IMR-90 (cell line): ENCODE measurements around the gene HYCC1. TPM values are rescaled to one million over a fixed set of nuclear protein-coding genes. Genes with fewer than 3 reads are reported as not detected.
A peak's percentile ranks its signal among the peaks of the same experiment; 100 is the strongest.

Experiments
- ATAC-seq: fragments of 200-7000 bp; cut with Tn5 transposase; 2 replicates; pipeline ENCODE4 v1.9.1; 2020; ENCODE audit warnings: low read depth, mild to moderate bottlenecking, moderate library complexity
- BruUV-seq: library from RNA; stranded (reverse); fragments of 400-500 nt; replicated peaks from 2 replicates; lab custom pipeline; 2021; lab: Mats Ljungman, UMichigan
- CTCF ChIA-PET: fragments of 300-600 bp; formaldehyde crosslinking; extraction: SDS; loops from one replicate; lab custom pipeline; 2021; ENCODE audit warnings: antibody characterized with exemption; lab: Yijun Ruan, JAX
- POLR2A ChIA-PET: fragments of 300-600 bp; sonication (Branson Sonifier 250); formaldehyde crosslinking; loops from one replicate; lab custom pipeline; 2022; ENCODE audit warnings: antibody characterized with exemption; ENCODE audit not compliant: unreplicated experiment; lab: Charles Lee
- DNase-seq: peaks from one replicate; pipeline ENCODE4 v3.0.0; 2013
- H2AFZ ChIP-seq: replicated peaks from 2 replicates; pipeline ENCODE3; 2013; ENCODE audit warnings: low read length, mild to moderate bottlenecking; ENCODE audit not compliant: poor library complexity
- H2AK5ac ChIP-seq: 2 replicates; pipeline ENCODE4 v1.6.1; 2013; ENCODE audit warnings: low read depth, low read length, inconsistent platforms
- H2AK9ac ChIP-seq: replicated peaks from 2 replicates; pipeline ENCODE3; 2013; ENCODE audit warnings: mild to moderate bottlenecking, low read depth, low read length, moderate library complexity; ENCODE audit not compliant: poor library complexity
- H2BK120ac ChIP-seq: 2 replicates; pipeline ENCODE4 v1.6.1; 2013; ENCODE audit warnings: low read depth, low read length, inconsistent platforms
- H2BK15ac ChIP-seq: 3 replicates; pipeline ENCODE4 v1.6.1; 2013; ENCODE audit warnings: low read depth, low read length, inconsistent platforms
- H2BK20ac ChIP-seq: 2 replicates; pipeline ENCODE4 v1.6.1; 2013; ENCODE audit warnings: low read depth, mild to moderate bottlenecking, inconsistent platforms, low read length, moderate library complexity
- H2BK5ac ChIP-seq: 2 replicates; pipeline ENCODE4 v1.6.1; 2013; ENCODE audit warnings: mild to moderate bottlenecking, low read depth, low read length, inconsistent platforms; ENCODE audit not compliant: poor library complexity, severe bottlenecking
- H3K14ac ChIP-seq: replicated peaks from 2 replicates; pipeline ENCODE4 v1.6.1; 2013; ENCODE audit warnings: low read depth, low read length, inconsistent platforms
- H3K18ac ChIP-seq: 2 replicates; pipeline ENCODE4 v1.6.1; 2013; ENCODE audit warnings: low read depth, low read length, control low read depth
- H3K23ac ChIP-seq: 2 replicates; pipeline ENCODE4 v1.6.1; 2013; ENCODE audit warnings: low read depth, low read length, inconsistent platforms
- H3K27ac ChIP-seq: 2 replicates; pipeline ENCODE4 v1.5.1; 2013; ENCODE audit warnings: mild to moderate bottlenecking, control low read depth, low read length; ENCODE audit not compliant: insufficient read depth
- H3K27me3 ChIP-seq: 2 replicates; pipeline ENCODE4 v1.6.1; 2013; ENCODE audit warnings: low read length; ENCODE audit not compliant: control insufficient read depth, insufficient read depth
- H3K36me3 ChIP-seq: 2 replicates; pipeline ENCODE4 v1.6.1; 2013; ENCODE audit warnings: low read length, mixed read lengths; ENCODE audit not compliant: control insufficient read depth, insufficient read depth
- H3K4ac ChIP-seq: 2 replicates; pipeline ENCODE4 v1.6.1; 2013; ENCODE audit warnings: low read depth, low read length, inconsistent platforms
- H3K4me1 ChIP-seq: 2 replicates; pipeline ENCODE4 v1.6.1; 2013; ENCODE audit warnings: low read length, mixed read lengths; ENCODE audit not compliant: control insufficient read depth, insufficient read depth
- H3K4me2 ChIP-seq: 2 replicates; pipeline ENCODE4 v1.6.1; 2013; ENCODE audit warnings: low read depth, mild to moderate bottlenecking, control low read depth, low read length, moderate library complexity
- H3K4me3 ChIP-seq: 2 replicates; pipeline ENCODE4 v1.5.1; 2013; ENCODE audit warnings: low read depth, mild to moderate bottlenecking, control low read depth, low read length, moderate library complexity; ENCODE audit not compliant: insufficient read depth
- H3K56ac ChIP-seq: 2 replicates; pipeline ENCODE4 v1.6.1; 2013; ENCODE audit warnings: low read length, inconsistent platforms; ENCODE audit not compliant: insufficient read depth; ENCODE audit errors: extremely low read depth
- H3K79me1 ChIP-seq, 2 experiments: 2 replicates each; pipeline ENCODE4 v1.6.1; 2013; ENCODE audit warnings: low read length in 2 of 2, inconsistent platforms in 1 of 2, low read depth in 1 of 2
- H3K9ac ChIP-seq: 2 replicates; pipeline ENCODE4 v1.6.1; 2013; ENCODE audit warnings: low read depth, low read length, control low read depth
- H3K9me1 ChIP-seq: 2 replicates; pipeline ENCODE4 v1.6.1; 2013; ENCODE audit warnings: low read length, inconsistent platforms; ENCODE audit not compliant: insufficient read depth
- H3K9me3 ChIP-seq: 2 replicates; pipeline ENCODE4 v1.6.1; 2013; ENCODE audit warnings: low read length; ENCODE audit not compliant: control insufficient read depth, insufficient read depth
- H4K20me1 ChIP-seq: 2 replicates; pipeline ENCODE4 v1.6.1; 2013; ENCODE audit warnings: low read length, inconsistent platforms; ENCODE audit not compliant: insufficient read depth
- H4K5ac ChIP-seq: 2 replicates; pipeline ENCODE4 v1.6.1; 2013; ENCODE audit warnings: mild to moderate bottlenecking, low read depth, low read length, control low read depth
- H4K8ac ChIP-seq, 2 experiments: 2 replicates each; pipeline ENCODE4 v1.6.1; 2013; ENCODE audit warnings: low read depth in 2 of 2, low read length in 2 of 2, control low read depth in 1 of 2, inconsistent platforms in 1 of 2
- H4K91ac ChIP-seq: 2 replicates; pipeline ENCODE4 v1.6.1; 2013; ENCODE audit warnings: low read depth, low read length, inconsistent platforms; ENCODE audit not compliant: insufficient read depth
- BHLHE40 ChIP-seq: fragments of 150-350 bp; IDR thresholded peaks from 2 replicates; pipeline ENCODE4 v1.6.1; 2016; ENCODE audit warnings: mild to moderate bottlenecking, low read depth, low read length
- CEBPB ChIP-seq: IDR thresholded peaks from 2 replicates; pipeline ENCODE4 v1.6.1; 2012; ENCODE audit warnings: low read depth, low read length, improper control_type of control experiment
- CHD1 ChIP-seq: IDR thresholded peaks from 2 replicates; pipeline ENCODE4 v1.6.1; 2012; ENCODE audit warnings: low read depth, low read length, improper control_type of control experiment
- CTCF ChIP-seq: conservative IDR thresholded peaks from 2 replicates; pipeline ENCODE4 v1.5.1; 2012; ENCODE audit warnings: mild to moderate bottlenecking, low read depth, low read length, improper control_type of control experiment
- ELK1 ChIP-seq: fragments of 150-350 bp; IDR thresholded peaks from 2 replicates; pipeline ENCODE4 v1.6.1; 2016; ENCODE audit warnings: low read depth, mild to moderate bottlenecking, low read length, moderate library complexity, borderline replicate concordance
- FOS ChIP-seq: fragments of 150-350 bp; IDR thresholded peaks from 2 replicates; pipeline ENCODE4 v1.6.1; 2016; ENCODE audit warnings: low read depth, low read length
- MAFK ChIP-seq: IDR thresholded peaks from 2 replicates; pipeline ENCODE4 v1.6.1; 2012; ENCODE audit warnings: low read depth, low read length, improper control_type of control experiment
- MAZ ChIP-seq: IDR thresholded peaks from 2 replicates; pipeline ENCODE4 v1.6.1; 2012; ENCODE audit warnings: low read depth, mild to moderate bottlenecking, low read length, improper control_type of control experiment, moderate library complexity, borderline replicate concordance
- MXI1 ChIP-seq: IDR thresholded peaks from 2 replicates; pipeline ENCODE4 v1.6.1; 2012; ENCODE audit warnings: low read depth, mild to moderate bottlenecking, low read length, moderate library complexity, borderline replicate concordance
- POLR2A ChIP-seq: IDR thresholded peaks from 2 replicates; pipeline ENCODE4 v1.6.1; 2012; ENCODE audit warnings: mild to moderate bottlenecking, low read depth, low read length
- RAD21 ChIP-seq: IDR thresholded peaks from 2 replicates; pipeline ENCODE4 v1.6.1; 2012; ENCODE audit warnings: low read length, improper control_type of control experiment
- RFX5 ChIP-seq: IDR thresholded peaks from 2 replicates; pipeline ENCODE4 v1.8.0; 2012; ENCODE audit warnings: low read depth, mild to moderate bottlenecking, low read length, moderate library complexity
- SMC3 ChIP-seq: fragments of 150-350 bp; IDR thresholded peaks from 2 replicates; pipeline ENCODE4 v1.6.1; 2016; ENCODE audit warnings: low read depth, mild to moderate bottlenecking, antibody characterized with exemption, low read length, moderate library complexity
- USF2 ChIP-seq: fragments of 150-350 bp; IDR thresholded peaks from 2 replicates; pipeline ENCODE4 v1.6.1; 2017; ENCODE audit warnings: mild to moderate bottlenecking, antibody characterized with exemption, low read length, low read depth
- whole genome bisulfite sequencing, 2 experiments: methylation state at CpG; one replicate each; pipeline versions ENCODE4 v1.1.5 to v1.1.7; 2013; ENCODE audit warnings: missing lambda C conversion rate in 2 of 2; ENCODE audit not compliant: insufficient read length in 1 of 2; ENCODE audit errors: extremely low coverage in 2 of 2; 5-methylcytosine and 5-hydroxymethylcytosine counted together
- dilution Hi-C: fragments of 300-500 bp; cut with HindIII; formaldehyde crosslinking; loops from one replicate; pipeline ENCODE4 v1.14.3; 2018; ENCODE audit warnings: low sequenced_read_pairs; ENCODE audit not compliant: unreplicated experiment
- in situ Hi-C: fragments of 300-500 bp; cut with MboI; formaldehyde crosslinking; loops from 3 replicates; pipeline ENCODE4 v1.14.3; 2019; ENCODE audit warnings: low sequenced_read_pairs, inconsistent platforms, mixed read lengths
- intact Hi-C: fragments of 100-400 bp; cut with micrococcal nuclease; formaldehyde crosslinking; loops from 2 replicates; pipeline ENCODE4 v1.10.0; 2022
- polyA plus RNA-seq, 3 experiments: library from polyadenylated mRNA; depleted of rRNA; stranded (reverse); fragments of >200 nt; gene quantifications; 2 replicates each; pipeline ENCODE4 v1.2.3, GENCODE V29; 2012; ENCODE audit warnings: low replicate concordance in 1 of 3
- total RNA-seq: library from RNA; depleted of rRNA; stranded (reverse); fragments of >200 nt; gene quantifications from 2 replicates; pipeline ENCODE4 v1.2.3, GENCODE V29; 2012

HYCC1 gene
- total and polyA plus RNA-seq, 2 of the 4 experiments (the other 2 are of a cell fraction), result 44.1 to 78.3 TPM

GRCh38 chr7:22992874-22993840, 20.8 kb downstream of the HYCC1 start:
- no peak overlapping the region for H2AK9ac ChIP-seq
- peaks cover 1% of the 10 kb centered on the region; the same call in 1 of the 2 replicates for H3K36me3 ChIP-seq
- H3K4ac ChIP-seq, result no peak overlapping the region
- in situ Hi-C loops, result no loop called here
- H2BK20ac ChIP-seq, result no peak overlapping the region; the same call in 1 of the 2 replicates
- H3K23ac ChIP-seq, result no peak overlapping the region
- TF ChIP-seq CEBPB (no peak), MAZ (no peak), CHD1 (no peak), MAFK (no peak), RAD21 (no peak), RFX5 (no peak), CTCF (no peak), BHLHE40 (no peak), MXI1 (no peak), USF2 (no peak), FOS (no peak), ELK1 (no peak), POLR2A (no peak), SMC3 (no peak)
- no peak overlapping the region; the same call in 1 of the 2 replicates for H3K18ac ChIP-seq
- no peak overlapping the region for H2BK120ac ChIP-seq
- dilution Hi-C loops, result no loop called here
- peaks cover 3% of the 10 kb centered on the region; the same call in 1 of the 2 replicates for H3K4me1 ChIP-seq
- H4K5ac ChIP-seq, result no peak overlapping the region
- H3K56ac ChIP-seq, result no peak overlapping the region
- intact Hi-C loops, result no loop called here
- peaks cover 17 to 73% of the 10 kb centered on the region in 2 experiments for H3K79me1 ChIP-seq
- H4K8ac ChIP-seq, result no peak overlapping the region
- DNase-seq, result no peak
- H2BK15ac ChIP-seq, result no peak overlapping the region
- CTCF ChIA-PET, result interaction anchor here (1.2 kb wide), 1 partner anchor 432 kb away, joined by 3 read pairs; no protein-coding TSS in a partner anchor
- H3K4me3 ChIP-seq, result no peak overlapping the region
- H4K20me1 ChIP-seq, result peaks cover 31% of the 10 kb centered on the region
- POLR2A ChIA-PET, result no interaction called here
- H4K91ac ChIP-seq, result no peak overlapping the region
- ATAC-seq, result no peak
- H3K9me3 ChIP-seq, result no peaks in the 10 kb centered on the region
- H3K9ac ChIP-seq, result no peak overlapping the region
- H3K27ac ChIP-seq, result no peak overlapping the region
- H3K9me1 ChIP-seq, result 0 out of 2 replicates have a peak, but pooled peaks cover 6% of the 10 kb centered on the region
- no TSS peak for BruUV-seq
- H2AFZ ChIP-seq, result no peak overlapping the region
- H2AK5ac ChIP-seq, result no peak overlapping the region
- H3K14ac ChIP-seq, result no peak overlapping the region
- no peaks in the 10 kb centered on the region for H3K27me3 ChIP-seq
- no CpG with 5 or more reads among the region's 3 CpGs for WGBS, 2 experiments
- no peak overlapping the region; the same call in 1 of the 2 replicates for H3K4me2 ChIP-seq
- H2BK5ac ChIP-seq, result peak overlapping the region; percentile 31
